ENCODE data around the gene HIC1. TPM values are rescaled to one million over a fixed set of nuclear protein-coding genes. Genes with fewer than 3 reads are reported as not detected.
A peak's percentile ranks its signal among the peaks of the same experiment; 100 is the strongest.

HIC1 gene
- total RNA-seq, 1 donor from 2014 or later = 33.1 TPM

- peaks cover 0 to 21% of the 10 kb centered on the region in 2 donors for H3K36me3 ChIP-seq
- no peak for TF ChIP-seq CTCF (IDR thresholded peaks at IDR 0.05)
- TF ChIP-seq POLR2AphosphoS5 (IDR thresholded peaks at IDR 0.05; ENCODE audit: insufficient read depth in 1 of 2, low read depth in 1 of 2) = no peak
- no peak for TF ChIP-seq POLR2A (IDR thresholded peaks at IDR 0.05)
- H3K27ac ChIP-seq = peak overlapping the region; percentile 92
- H3K4me3 ChIP-seq = no peak overlapping the region
- peak in 1 of 2 donors; percentile 88 for DNase-seq (ENCODE audit: extremely low spot score in 2 of 2)
- no peaks in the 10 kb centered on the region for H3K27me3 ChIP-seq
- intact Hi-C loops (cut with DNase I) = no loop called here
- H3K9me3 ChIP-seq = no peaks in the 10 kb centered on the region
- H3K4me1 ChIP-seq = peaks cover 64% of the 10 kb centered on the region
These were observed 28.7 kb downstream of the HIC1 start for GRCh38 chr17:2083613-2084035.

DNA sequence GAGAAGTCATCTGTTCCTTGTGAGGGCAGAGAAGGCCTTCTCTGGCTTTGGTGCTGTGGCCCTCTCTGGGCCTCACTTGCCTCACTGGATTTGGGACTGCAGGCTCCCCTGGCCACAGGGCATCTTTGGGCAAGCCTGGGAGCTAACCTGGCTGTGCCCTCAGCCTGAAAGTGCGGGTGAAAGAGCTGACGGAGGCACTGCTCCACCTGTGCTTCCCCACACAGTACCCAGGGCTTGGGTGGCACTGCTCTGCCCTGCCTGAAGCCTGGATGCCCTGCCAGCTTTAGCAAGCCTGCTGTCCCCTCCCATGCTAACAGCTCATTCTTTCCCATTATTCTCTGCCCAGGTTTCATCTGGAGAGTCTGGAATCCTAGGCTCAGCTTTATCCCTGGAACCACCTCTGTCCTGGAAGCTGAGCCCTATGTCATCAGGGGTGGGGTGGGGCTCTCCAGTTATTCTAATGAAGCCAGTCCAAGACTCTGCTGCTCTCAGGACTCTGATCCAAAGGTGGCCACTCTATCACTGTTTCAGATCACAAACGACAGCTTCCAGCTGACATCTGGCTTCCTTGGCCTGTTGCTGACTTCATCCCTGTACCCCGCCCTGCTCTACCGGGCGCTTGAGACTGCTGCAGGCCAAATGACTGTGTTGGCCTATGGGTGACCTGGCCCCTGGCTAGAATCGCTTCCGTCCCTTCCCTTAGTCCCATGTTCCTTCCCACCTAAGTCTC lies 29.3 kb downstream of the HIC1 start:
- intact Hi-C loops (cut with DNase I) = no loop called here
- no peaks in the 10 kb centered on the region for H3K27me3 ChIP-seq
- peaks cover 69% of the 10 kb centered on the region for H3K4me1 ChIP-seq
- DNase-seq (ENCODE audit: extremely low spot score in 2 of 2) = peak in 1 of 2 donors; percentile 93
- TF ChIP-seq POLR2AphosphoS5 (IDR thresholded peaks at IDR 0.05; ENCODE audit: insufficient read depth in 1 of 2, low read depth in 1 of 2) (peak in 1 of 2 donors; percentile 43), CTCF (IDR thresholded peaks at IDR 0.05) (no peak), POLR2A (IDR thresholded peaks at IDR 0.05) (no peak)
- H3K27ac ChIP-seq = peak overlapping the region; percentile 92
- no peaks in the 10 kb centered on the region for H3K9me3 ChIP-seq
- no peak overlapping the region for H3K4me3 ChIP-seq
- peaks cover 0 to 15% of the 10 kb centered on the region in 2 donors for H3K36me3 ChIP-seq

- DNase-seq (ENCODE audit: extremely low spot score in 2 of 2) = peak in 1 of 2 donors; percentile 96
- intact Hi-C loops (cut with DNase I) = no loop called here
- H3K27ac ChIP-seq = peak overlapping the region; percentile 92
- TF ChIP-seq POLR2A (IDR thresholded peaks at IDR 0.05) = no peak
- TF ChIP-seq CTCF (IDR thresholded peaks at IDR 0.05) = no peak
- TF ChIP-seq POLR2AphosphoS5 (IDR thresholded peaks at IDR 0.05; ENCODE audit: insufficient read depth in 1 of 2, low read depth in 1 of 2) = peak in 1 of 2 donors; percentile 7
- peaks cover 77% of the 10 kb centered on the region for H3K4me1 ChIP-seq
- peaks cover 0 to 15% of the 10 kb centered on the region in 2 donors for H3K36me3 ChIP-seq
- no peak overlapping the region for H3K4me3 ChIP-seq
- no peaks in the 10 kb centered on the region for H3K9me3 ChIP-seq
- no peaks in the 10 kb centered on the region for H3K27me3 ChIP-seq
These were observed 30.1 kb downstream of the HIC1 start for GRCh38 chr17:2084766-2085647.

- DNase-seq (ENCODE audit: extremely low spot score in 2 of 2) = peak in 1 of 2 donors; percentile 92
- H3K27ac ChIP-seq = peak overlapping the region; percentile 92
- peaks cover 83% of the 10 kb centered on the region for H3K4me1 ChIP-seq
- intact Hi-C loops (cut with DNase I) = no loop called here
- H3K9me3 ChIP-seq = no peaks in the 10 kb centered on the region
- no peak overlapping the region for H3K4me3 ChIP-seq
- H3K27me3 ChIP-seq = no peaks in the 10 kb centered on the region
- H3K36me3 ChIP-seq = peaks cover 0 to 10% of the 10 kb centered on the region in 2 donors
- TF ChIP-seq POLR2AphosphoS5 (IDR thresholded peaks at IDR 0.05; ENCODE audit: insufficient read depth in 1 of 2, low read depth in 1 of 2) = peak; percentile 17 to 40
- TF ChIP-seq POLR2A (IDR thresholded peaks at IDR 0.05) = no peak
- no peak for TF ChIP-seq CTCF (IDR thresholded peaks at IDR 0.05)
These were observed 30.7 kb downstream of the HIC1 start for GRCh38 chr17:2085648-2085949.
